Renal cortex interstitium (tissue), 11 donors: ENCODE data around the gene MECP2. TPM values are rescaled to one million over a fixed set of nuclear protein-coding genes. Genes with fewer than 3 reads are reported as not detected.
A peak's percentile ranks its signal among the peaks of the same experiment; 100 is the strongest.
"Not testable (repeated sequence)": the region's sequence is repeated elsewhere in the genome, so short reads cannot be mapped to it uniquely, and the experiment has no call there.

ENCODE experiments used
- DNase-seq, 11 donors: peaks; one replicate each; pipeline ENCODE4 v3.0.0-alpha.2; 2013; ENCODE audit warnings: low read depth in 9 of 11, low spot score in 4 of 11; ENCODE audit errors: extremely low read depth in 1 of 11
- polyA plus RNA-seq, 3 donors: library from polyadenylated mRNA; unstranded; fragments of 120-200 nt; gene quantifications; one replicate each; pipeline ENCODE4 v1.2.1, GENCODE V29; 2013; ENCODE audit not compliant: insufficient read length in 3 of 3

The MECP2 gene
- polyA plus RNA-seq, 3 donors, result 27.1 to 34.2 (median 32.7) TPM

DNA sequence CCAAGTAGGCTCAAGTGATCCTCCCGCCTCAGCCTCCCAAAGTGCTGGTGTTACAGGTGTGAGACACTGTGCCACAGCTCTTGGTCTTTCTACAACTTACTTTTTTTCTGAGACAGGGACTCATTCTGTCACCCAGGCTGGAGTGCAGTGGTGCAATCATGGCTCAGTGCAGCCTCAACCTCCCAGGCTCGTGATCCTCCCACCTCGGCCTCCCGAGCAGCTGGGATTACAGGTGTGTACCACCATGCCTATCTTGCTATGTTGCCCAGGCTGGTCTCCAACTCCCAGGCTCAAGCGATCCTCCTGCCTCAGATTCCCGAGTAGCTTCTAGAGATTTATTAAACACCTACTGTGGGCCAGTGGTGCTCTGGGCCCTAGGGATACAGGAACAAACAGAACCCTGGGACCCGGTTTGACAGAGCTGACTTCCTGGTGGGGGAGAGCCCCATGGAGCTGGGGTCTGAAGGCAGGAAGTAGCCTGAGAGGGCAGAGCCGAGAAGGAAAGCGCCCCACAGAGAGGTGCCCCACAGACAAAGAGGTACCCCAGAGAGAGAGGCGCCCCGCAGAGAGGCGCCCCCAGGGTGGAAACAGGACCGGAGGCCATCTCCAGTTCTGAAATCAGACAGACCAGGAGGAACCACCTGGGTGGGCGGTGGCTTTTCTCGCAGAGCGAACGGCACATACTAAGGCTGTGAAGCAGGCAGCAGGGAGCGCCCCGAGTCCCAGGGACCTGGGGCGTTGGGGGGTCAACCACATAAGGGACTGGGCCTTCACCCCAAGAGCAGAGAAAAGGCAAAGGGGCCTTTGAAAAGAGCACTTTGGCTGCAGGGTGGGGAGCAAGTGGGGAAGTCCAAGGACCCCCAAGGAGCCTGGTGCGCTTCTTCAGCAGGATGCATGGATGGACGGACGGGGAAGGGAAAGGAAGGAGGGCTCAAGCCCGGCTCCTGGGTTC, 82.8 kb downstream of the MECP2 start:
- DNase-seq, result no peak

DNA sequence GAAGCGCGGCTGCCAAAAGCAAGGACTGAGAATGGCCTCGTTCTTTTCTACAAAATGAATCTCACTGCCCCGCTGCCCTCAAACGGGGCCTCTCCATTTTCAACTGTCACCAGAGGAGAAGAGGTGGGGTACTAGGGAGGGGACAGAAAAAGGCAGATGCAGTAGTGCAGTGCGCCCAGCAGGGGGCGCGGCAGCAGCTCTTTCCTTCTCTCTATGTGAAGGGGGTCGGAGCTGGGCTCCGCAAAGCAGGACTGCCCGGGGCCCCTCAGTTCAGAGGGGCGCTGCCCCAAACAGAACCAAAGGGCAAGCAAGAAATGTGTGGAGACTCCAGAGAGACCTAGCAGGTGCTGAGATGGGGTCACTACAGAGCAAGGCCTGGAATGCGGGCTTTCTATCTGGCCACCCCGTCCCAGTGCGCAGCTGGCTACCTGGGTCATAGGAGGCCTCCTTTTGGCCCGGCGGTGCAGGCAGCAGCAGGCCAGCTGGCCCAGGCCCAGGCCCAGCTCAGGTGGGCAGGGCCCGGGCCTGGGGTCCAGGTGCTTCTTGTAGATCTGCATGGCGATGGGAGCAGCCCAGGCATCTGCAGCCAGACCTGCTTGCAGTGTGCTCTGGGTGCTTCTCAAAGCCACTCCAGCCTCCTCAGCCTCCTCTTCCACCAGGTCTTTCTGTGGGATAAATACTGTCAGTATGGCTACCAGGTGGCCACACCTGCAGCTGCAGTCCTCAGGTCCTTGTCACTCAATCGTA, 83.7 kb downstream of the MECP2 start:
- DNase-seq, result no peak

DNA sequence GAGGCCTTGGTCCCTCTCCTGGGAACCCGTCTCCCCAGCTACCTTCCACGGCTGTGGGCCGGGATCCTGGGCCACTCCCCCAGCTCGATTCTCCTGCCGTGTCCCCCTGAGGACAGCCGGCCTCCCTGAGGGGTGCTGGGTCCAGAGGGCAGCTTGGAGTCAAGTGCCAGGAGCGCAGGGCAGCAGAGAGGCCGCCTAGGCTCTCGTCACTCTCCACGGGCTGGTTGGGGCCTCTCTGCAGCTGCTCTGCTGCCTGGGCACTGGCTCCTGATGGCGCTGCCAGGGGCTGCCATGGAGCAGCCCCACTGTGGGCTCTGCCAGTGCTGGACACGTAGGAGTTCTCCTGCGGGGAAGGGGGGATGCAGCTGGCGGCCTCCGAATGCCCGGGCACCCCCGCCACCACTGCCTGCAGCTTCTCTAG, 84.5 kb downstream of the MECP2 start:
- no peak for DNase-seq

DNA sequence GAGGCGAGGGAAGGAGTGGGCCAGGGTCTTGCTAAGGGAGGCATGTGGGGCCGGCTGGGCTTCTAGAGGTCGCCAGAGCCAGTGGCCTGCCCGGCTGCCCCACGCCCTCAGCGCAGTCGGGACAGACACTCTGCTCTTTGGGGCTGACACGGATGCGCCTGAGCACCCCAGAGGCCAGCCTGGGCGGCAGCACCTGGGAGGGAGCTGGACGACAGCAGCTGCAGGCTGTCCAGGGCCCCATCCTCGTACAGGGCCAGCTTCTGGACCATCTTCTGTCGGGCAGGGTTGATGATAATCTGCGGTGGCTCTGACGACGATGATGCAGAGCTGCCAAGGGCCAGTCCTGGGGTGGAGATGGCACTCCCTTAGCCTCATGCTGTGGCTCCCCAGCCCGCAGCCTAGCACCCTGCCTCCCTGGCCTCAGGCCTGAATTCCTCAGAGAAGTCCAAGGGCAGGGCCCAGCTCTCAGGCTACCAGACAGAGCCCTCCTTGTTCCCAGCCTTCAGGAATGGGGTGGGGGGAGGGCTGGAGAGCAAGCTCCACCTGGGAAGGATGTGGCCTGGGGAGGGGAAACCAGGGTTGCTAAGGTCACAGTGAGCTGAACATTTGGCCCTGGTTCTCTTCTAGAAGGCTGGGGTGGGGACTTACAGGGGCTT, 85.1 kb downstream of the MECP2 start:
- DNase-seq, result no peak

DNA sequence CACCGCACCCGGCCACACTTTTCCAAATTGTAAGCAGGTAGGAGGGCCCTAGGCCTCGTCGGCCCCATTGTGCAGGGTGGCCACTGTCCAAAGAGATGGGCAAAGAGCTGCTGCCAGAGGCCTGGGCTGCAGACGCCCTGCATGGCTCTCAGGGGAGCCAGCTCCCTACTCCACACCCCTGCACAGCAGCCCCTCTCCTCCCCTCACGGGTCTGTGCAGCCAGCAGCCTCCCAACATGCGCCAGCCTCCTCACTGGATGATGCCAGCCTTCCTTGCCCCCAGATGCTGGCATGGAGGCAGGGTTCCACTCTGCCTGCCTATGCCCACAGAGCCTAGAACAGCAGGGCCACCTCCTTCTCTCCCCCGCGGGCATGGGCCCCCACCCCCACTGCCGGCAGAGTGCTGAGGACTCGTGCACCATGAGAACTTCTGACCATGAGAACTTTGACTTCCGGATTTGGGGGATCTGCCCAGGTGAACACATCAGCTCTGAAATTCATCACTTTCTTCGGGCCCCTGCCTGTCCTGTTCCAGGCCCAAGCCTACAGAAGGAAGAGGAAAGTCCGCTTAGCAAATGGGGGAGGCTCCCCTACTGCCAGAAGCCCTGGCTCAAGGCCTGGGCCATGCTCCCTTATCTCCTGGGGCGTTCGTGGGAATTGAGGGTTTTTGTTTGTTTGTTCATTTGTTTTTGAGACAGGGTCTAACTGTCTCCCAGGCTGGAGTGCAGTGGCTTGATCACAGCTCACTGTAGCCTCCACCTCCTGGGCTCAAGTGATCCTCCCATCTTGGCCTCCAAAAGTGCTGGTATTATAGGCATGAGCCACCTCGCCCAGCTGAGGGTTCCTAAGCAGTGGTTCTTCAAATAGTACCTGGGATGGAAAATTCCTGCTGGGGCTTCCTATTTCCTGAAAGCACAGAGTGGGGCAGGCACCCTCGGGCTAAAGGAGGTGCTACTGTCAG, 85.9 kb downstream of the MECP2 start:
- DNase-seq, result no peak

DNA sequence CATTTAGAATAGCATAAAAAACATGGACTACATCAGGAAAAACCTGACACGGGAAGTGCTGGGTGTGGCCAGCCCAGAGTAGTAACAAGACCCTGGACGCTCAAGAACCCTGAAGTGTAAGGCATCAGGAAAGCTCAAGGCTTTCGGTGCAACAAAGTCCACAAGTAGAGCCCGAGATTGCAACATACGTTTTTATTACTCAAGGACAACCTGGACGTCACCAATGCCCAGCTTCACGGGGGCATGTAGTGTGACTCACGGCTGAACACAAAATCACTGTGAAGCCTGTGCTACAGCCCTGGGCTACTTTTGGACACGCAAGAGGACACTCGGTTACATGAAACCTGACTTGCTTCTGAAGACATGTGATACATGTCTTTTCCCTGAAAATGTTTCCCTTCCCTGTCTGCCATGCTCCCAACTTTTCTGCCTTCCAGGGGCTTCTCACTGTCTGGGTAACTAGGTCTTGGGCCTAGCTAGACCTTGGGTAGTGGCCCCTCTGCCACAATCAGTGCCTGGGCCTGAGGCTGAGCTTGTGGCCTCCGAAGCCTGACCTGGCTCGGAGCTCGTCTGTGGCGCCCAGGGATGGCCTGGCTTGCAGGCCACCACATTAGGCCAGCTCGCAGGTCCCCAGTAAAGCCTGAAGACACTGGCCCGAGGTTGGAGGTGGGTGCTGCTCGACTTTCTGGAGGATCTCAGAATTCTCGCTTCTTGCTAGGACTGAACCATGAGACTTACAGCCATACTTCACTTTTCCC, 87.0 kb downstream of the MECP2 start:
- no peak for DNase-seq

DNA sequence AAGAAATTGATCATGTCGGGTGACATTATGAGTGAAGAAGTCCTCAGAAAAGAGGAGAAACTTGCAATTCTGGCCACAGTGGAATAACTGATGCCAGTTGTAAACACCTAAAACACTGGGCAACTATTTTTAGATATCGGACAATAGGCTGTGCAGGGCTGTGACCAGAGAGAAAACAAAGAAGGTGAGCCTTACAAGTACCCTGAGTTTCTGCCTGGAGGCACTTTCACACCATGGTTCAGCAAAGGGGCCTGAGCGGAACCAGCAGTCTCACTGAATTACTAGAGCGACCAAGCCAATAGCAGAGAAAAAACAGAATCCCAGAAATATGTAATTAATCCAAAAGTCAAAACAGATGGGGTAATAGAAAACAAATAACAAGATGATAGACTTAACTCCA, 89.0 kb downstream of the MECP2 start:
- no peak for DNase-seq

DNA sequence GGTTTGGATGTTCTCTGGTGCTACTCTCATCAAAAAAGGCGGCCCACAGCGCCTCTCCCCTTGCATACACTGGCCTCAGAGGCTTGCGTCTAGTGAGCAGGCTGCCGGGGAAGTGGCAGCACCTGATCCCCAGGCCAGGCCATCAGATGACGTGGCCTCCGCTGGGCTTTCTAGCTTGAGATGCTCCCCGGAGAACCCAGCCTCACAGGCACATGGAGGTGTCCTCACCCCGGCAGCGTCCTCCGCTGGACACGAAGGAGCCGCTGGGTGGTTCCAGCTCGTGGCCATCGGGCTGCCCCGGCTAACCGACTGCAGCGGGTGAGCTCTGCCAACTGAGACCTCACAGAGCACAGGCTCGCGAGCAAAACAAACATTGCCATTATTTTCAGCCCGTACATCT, 90.6 kb downstream of the MECP2 start:
- no peak for DNase-seq

DNA sequence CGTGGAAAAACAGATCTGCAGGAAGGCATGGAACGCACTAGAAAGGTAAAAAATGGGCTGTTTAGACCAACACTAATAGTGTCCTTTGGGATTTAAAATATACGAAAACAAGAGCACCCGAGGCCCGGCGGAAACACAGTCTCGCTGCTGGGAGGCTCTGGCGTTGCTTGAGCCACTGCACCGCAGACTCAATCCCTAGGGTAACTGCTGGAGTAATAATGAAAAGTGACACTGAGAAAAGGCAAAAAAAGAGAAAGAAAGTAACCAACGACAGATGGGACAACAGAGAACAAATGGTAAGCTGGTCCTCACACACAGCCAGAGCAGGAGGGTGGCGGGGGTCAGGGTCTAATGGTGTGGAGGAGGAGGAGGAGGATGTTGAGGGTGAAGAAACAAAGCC, 93.2 kb downstream of the MECP2 start:
- DNase-seq, result no peak

DNA sequence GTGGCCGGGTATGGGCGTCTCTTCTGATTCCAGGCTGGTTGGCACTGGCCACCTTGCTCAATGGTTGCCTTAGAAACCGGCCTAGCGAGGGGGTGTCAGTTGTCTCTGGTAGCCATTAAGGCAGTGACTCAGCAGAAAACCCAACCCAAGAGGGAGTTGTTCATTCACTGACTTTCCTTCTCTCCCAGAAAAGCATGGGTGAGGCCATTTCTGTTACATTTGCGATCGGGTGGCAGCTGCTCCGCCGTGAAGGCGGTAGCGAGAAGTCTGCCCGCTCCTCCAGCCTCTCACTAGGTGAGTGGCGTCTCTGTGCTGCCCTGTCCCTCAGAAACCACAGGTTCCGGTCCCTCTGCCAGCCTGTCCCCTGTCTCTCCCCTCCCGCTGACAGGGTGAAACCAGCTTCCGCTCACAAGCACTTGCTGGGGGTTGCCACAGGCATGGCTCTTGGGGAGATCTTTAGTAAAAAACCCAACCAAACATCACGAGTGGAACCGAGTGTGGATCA, 95.2 kb downstream of the MECP2 start:
- peak in 1 of 11 donors; percentile 46 for DNase-seq

DNA sequence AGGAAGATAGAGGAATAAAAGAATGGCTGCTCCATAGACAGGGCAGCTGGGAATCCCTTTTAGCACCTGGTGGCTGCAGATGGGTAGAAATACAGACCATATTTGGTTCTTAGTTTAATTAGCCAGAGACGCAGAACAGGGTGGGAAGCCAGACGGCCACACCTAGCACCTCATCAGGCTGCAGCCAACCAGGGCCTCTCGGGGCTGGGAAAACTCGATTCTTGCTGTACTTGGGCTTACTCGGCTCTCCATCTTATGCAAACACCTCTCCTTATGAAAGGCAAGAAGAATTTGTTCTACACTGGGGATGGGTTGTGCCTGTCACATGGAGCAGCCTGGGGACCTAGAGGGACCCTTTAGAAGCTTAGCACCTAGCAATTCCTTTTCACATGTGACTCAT, 97.5 kb downstream of the MECP2 start:
- no peak for DNase-seq

DNA sequence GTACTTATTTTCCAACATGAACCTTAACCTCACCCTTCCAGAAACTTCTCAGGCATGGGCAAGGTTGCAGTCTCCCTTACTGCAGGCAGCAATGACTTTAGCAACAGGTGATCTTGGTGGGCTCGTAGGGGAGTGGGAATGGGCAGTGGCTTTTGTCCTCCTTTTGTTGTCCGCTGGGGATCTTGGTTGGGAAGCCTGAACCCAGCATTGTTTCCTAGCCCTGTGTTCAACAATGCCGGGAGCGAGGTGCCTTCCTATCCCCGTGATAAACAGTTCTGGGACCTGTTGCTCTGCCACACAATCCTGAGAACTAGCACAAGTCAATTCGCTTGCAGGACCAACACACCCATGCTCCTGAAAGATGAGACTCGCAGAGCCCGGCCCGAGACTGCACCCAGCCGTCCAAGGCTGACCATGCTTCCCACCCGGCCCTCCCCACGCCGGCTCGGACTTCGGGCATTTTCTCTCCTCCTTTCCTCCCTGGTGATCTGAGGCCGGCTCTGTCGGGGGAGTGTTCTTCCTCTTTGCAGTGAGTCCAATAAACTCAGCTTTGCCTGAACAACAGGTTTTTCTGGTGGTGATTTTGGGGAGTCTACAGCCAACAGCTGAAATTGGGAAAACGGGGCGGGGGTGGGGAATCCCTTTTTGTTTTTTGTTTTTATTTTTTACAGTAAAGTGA, 98.0 kb downstream of the MECP2 start:
- DNase-seq, result no peak

DNA sequence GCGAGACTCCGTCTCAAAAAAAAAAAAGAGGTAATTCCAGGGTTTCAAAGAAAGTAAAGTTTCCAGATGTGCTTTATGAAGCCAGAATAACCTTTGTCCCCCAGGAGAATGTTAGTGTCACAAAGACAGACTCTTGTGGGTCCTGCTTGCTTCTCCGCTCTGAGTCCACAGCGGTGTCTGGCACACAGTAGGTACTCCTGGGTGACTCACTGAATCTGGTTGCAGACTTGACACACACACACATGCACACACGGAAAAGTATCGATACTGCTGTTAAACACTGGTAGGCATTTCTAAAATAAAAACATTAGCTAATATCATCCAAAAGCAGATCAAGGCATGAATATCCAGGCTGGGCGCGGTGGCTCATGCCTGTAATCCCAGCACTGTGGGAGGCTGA, 102.0 kb downstream of the MECP2 start:
- DNase-seq, result no peak

DNA sequence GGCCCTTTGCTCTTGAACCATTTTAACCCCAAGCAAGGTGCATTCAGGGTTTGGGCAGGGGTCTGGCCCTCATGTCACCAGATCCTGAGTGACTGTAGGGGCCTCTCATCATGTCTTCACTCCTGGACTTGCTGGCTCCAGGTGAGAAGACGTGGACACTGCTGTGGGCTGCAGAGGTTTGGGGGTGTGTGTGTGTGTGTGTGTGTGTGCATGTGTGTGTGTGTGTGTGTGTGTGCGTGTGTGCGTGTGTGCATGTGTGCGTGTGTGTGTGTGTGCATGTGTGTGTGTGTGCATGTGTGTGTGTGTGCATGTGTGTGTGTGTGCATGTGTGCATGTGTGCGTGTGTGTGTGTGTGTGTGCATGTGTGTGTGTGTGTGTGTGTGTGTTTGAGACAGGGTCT, 103.1 kb downstream of the MECP2 start:
- not testable (repeated sequence) for DNase-seq

DNA sequence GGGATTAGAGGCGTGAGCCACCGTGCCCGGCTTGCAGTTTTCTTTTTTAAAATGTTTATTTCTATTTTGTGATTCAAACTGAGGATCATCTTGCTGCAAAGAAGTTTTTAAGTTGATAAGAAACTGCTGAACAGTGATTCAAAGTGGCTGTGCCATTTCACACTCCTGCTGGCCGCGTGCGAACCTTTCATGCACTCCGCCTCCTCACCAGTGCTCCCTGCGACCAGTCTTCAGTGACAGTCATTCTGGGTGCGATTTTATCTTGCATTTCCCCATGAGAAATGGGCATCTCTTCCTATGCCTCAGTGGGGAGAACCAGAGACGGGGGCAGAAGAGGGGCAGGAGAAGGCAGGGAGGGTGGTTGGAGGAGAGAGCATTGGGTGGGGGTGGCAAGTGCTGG, 103.5 kb downstream of the MECP2 start:
- DNase-seq, result no peak

DNA sequence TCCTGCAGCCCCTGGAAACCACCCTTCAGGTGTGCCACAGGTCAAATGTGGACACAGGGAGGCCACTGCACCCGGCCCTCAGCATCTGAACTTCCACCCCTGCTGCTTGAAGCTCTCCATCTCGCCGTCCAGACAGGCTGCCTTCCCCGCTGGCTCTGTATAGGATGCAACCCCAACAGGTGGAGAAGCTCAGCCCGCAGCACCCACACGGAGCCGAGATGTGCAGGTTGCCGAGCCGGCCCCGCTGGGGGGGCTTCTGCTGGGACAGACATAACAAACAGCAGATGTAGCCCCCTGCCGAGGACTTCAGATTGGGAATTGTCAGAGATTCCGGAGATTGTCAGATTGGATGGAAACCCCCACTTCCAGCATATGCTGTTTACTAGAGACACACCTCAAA, 104.4 kb downstream of the MECP2 start:
- no peak for DNase-seq

DNA sequence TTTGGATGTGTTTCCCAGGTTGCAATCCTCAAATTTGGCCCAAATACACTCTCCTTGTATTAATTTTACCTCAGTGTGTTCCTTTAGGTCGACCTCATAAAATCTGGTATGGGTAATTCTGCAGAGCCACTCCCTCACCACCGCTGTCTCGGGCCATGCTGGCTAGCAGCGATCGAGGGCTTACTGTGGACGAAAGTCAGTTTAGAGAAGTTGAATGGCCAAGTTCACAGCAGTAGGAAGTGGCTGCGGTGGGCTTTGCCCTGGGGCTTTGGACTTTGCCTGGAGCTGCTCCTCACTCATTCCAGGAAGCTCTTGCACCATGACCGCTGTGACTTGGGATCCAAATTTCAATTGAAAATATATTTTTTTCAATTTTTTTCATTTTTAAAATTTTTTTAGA, 105.3 kb downstream of the MECP2 start:
- DNase-seq, result no peak
